ENCODE measurements around the gene FAM72A.
"Not testable (repeated sequence)": the region's sequence is repeated elsewhere in the genome, so short reads cannot be mapped to it uniquely, and the experiment has no call there.

Gene FAM72A

DNA sequence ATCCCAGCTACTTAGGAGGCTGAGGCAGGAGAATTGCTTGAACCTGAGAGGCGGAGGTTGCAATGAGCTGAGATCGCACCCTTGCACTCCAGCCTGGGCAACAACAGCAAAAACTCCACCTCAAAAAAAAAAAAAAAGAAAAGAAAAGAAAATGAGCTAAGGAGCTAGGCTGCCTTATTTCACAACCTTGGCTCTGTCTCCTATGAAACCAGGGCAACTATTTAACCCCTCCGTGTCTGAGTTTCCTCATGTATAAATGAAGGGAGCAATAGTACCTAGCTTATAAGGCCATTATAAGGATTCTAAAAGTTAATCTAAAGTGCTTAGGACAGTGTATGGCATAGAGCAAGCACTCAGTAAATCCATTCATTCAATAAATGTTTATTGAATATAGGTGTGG lies 32.8 kb downstream of the FAM72A start:
- DNase-seq (ENCODE audit: low read depth in 2 of 3, low spot score in 1 of 3): not testable (repeated sequence)

DNA sequence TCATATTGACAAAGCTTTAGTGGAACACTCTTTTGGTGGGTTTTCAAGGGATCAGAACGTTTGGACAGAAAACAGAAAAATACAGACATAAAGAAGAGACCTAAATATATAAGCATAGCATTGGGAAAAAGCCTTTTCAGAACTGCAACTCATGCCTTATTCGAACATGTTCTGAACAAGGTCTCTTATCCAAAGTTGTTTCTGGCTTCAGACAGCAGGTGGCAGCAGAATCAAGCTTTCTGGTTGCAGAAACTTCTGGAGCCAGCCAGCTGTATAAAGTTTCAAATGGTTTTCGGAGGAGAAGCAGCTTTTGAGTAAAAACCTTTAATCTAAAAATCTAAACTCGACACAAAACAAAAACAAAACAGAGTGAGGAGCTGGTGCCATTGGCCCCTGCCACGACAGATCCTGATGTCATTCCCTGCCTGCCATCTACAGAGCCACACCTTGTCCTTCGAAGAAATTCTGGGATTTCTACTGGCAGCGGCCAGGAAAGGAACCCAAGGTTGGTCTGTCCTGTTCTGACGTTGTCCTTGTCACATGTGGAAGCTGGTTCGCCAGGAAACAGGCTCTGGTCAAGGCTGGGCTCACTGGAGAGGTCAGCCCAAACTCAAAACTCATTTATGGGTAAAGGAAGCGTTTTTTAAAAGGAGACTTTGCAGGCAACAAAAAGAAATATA lies 35.1 kb downstream of the FAM72A start:
- not testable (repeated sequence) for DNase-seq (ENCODE audit: low read depth in 2 of 3, low spot score in 1 of 3)

DNA sequence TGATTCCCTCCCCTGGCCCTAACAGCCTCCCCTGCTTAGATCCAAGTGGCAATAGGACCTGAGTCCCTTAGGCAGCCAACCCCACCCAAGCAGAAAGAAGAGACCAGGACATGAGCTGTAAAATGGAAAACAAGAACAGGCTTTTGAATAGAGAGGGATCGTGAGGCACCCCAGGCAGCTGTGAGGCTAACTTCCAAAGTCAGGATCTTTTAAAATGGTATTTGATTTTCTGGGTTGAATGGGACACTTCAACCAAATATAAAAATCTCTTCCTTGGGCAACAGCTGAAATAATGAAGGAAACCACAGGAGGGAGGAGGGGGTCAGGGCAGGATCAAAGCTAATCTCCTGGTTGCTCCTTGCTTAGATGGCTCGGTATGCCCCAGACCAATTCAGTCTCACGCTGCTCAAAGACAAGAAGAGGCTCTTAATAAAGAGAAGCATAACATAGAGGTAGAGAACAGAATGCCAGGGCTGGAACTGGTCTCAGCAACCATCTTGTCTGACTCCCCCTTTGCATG lies 56.8 kb downstream of the FAM72A start:
- DNase-seq (ENCODE audit: low read depth in 2 of 3, low spot score in 1 of 3): no peak

DNA sequence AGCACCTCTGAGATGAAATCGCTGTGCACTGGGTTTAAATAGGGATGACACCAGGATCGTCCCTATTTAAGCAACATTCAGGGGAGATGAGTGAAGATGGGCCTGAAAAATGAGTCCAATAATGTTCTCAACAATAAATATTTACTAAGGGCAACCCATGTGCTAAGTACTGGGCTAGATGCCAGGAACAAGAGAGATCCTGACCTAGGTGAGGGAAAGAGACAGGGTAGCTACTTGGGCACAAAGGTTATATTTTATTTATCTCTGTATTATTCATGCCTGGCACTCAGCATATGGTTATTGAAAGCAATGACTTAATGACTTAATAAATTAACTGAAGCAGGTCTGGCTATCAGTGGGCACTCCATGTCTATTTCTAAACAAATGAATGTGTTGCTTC lies 58.0 kb downstream of the FAM72A start:
- no peak for DNase-seq (ENCODE audit: low read depth in 2 of 3, low spot score in 1 of 3)

DNA sequence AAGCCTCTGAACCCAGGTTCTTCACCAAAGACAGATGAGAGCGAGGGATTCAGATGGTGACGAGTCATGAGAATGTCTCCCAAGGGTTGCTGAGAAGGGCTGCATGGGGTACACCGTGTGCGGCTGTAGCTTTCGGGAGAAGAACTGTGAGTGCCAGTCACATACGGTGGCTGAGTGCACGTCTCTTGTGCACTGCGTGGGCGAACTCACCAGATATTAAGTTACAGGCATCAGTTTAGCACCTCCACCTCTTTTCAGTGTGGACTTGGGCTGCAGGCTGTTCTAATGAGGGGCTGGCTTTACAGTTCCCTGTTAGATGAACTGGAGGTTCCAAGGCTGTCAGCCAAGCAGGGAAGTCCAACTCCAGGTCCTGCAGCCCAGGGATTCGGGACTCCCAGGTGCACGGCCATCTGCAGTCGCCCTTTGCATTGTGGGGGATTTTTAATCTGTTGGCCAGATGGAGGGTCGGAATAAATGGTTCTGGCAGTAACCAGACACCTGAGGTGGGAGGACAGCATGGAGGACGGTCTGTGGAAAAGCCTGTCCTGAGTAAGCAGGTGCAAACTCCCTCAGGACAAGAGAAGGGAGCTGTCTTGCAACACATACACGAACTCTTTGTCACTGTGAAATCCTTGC lies 59.0 kb downstream of the FAM72A start:
- DNase-seq (ENCODE audit: low read depth in 2 of 3, low spot score in 1 of 3): no peak

DNA sequence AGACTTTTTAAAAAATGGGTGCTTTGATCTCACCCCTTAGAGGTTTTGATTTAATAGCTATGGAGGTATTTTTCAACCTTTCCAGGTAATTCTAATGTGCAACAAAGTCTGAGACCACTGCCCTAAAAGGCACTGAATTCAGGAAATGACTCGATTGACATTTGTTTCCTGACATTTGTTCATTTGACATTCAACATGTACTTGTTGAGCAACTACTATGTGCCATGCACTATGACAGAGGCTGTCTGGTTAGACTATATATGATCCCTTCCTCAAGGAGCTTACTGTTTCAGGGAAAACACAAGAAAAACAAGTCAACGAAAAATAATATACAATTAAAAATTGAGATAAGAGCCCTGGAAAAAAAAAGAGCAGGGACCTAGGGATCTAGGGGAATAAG lies 59.9 kb downstream of the FAM72A start:
- DNase-seq (ENCODE audit: low read depth in 2 of 3, low spot score in 1 of 3): no peak

DNA sequence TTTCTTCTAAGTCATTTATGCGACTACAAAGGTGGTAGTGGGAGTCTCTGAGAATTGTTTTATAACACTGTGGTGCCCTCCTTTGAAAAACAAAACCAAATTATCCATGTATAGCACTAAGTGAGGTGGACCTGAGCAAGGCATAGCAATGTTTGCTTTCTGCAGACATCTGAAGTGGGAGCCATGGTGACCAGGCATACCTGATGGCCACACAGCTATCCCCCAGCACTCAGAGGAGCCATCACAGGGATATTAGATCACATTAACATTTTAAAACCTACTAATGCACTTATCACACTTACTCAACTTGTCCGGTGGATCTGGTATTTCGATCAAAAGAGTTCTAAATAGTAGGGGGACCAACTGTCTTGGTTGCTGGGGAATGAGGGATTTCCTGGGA lies 60.6 kb downstream of the FAM72A start:
- no peak for DNase-seq (ENCODE audit: low read depth in 2 of 3, low spot score in 1 of 3)

DNA sequence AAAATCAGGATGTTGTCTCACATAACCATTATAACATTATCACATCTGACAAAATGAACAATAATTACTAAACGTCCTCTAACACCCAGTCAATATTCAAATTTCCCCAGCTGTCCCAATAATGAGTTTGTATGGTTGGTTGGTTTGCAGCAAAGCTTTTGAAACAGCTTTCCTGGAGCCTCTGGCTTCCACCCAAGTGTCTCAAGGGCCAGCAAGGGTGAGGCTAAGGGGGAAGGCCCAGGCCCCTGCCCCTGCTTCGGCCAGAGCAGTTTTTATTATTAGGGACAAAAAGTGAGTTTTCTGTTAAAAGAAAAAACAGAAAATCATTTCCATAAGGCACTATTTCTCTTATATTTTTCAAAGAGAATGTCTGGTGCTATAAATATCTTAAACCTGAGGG lies 66.4 kb downstream of the FAM72A start:
- no peak for DNase-seq (ENCODE audit: low read depth in 2 of 3, low spot score in 1 of 3)

Measured in stimulated activated CD4-positive, alpha-beta T cell treated with anti-CD3 and anti-CD28 coated beads, Interleukin-12 subunit alpha, Interleukin-12 subunit beta, amount 100 ng/mL, for 48 hours (primary cell).